Adrenal gland (tissue), 5 donors: ENCODE results near the gene ARHGEF26.

Source experiments
- POLR2A ChIP-seq, 2 donors: fragments of 450-650 bp; IDR thresholded peaks; one replicate each; pipeline ENCODE4 v1.6.1; 2017; ENCODE audit warnings: antibody characterized with exemption in 2 of 2, mild to moderate bottlenecking in 2 of 2, moderate library complexity in 1 of 2
- TF ChIP-seq, protein P1 (sequence below), 6 experiments: fragments of 450-650 bp in 4 of 6; fragments of 200-600 bp in 2 of 6; sonication (generic) in 1 of 6; IDR thresholded peaks; 1 replicate in 5 of 6; 2 replicates in 1 of 6; pipeline versions ENCODE4 v1.5.1 to v1.8.0; 2016 to 2021; ENCODE audit warnings: antibody characterized with exemption in 6 of 6, mild to moderate bottlenecking in 2 of 6, moderate library complexity in 1 of 6
- donor health status: DM: no; HTN: no; CAD: no.

GRCh38 chr3:154176036-154176435, 54.8 kb downstream of the ARHGEF26 start:
- TF ChIP-seq, protein P1, sequence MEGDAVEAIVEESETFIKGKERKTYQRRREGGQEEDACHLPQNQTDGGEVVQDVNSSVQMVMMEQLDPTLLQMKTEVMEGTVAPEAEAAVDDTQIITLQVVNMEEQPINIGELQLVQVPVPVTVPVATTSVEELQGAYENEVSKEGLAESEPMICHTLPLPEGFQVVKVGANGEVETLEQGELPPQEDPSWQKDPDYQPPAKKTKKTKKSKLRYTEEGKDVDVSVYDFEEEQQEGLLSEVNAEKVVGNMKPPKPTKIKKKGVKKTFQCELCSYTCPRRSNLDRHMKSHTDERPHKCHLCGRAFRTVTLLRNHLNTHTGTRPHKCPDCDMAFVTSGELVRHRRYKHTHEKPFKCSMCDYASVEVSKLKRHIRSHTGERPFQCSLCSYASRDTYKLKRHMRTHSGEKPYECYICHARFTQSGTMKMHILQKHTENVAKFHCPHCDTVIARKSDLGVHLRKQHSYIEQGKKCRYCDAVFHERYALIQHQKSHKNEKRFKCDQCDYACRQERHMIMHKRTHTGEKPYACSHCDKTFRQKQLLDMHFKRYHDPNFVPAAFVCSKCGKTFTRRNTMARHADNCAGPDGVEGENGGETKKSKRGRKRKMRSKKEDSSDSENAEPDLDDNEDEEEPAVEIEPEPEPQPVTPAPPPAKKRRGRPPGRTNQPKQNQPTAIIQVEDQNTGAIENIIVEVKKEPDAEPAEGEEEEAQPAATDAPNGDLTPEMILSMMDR (IDR thresholded peaks at IDR 0.05) = no peak
- TF ChIP-seq POLR2A (IDR thresholded peaks at IDR 0.05) = no peak
